ENCODE data around the gene ICA1.

ICA1 gene

GRCh38 chr7:8295638-8296361 is 33.8 kb upstream of the ICA1 start:
- peak; percentile 74 for TF ChIP-seq CTCF (IDR thresholded peaks at IDR 0.05; ENCODE audit: insufficient read depth, low read depth, low read length, missing control alignments)
- peak; percentile 89 for DNase-seq (ENCODE audit: low read depth)
- no peak overlapping the region for H3K4me3 ChIP-seq (ENCODE audit: low read depth, low read length)

GRCh38 chr7:8291397-8292141 is 29.6 kb upstream of the ICA1 start:
- no peak for TF ChIP-seq CTCF (IDR thresholded peaks at IDR 0.05; ENCODE audit: insufficient read depth, low read depth, low read length, missing control alignments)
- no peak for DNase-seq (ENCODE audit: low read depth)
- no peak overlapping the region for H3K4me3 ChIP-seq (ENCODE audit: low read depth, low read length)

GRCh38 chr7:8290645-8291308 is 28.8 kb upstream of the ICA1 start:
- H3K4me3 ChIP-seq (ENCODE audit: low read depth, low read length): no peak overlapping the region
- no peak for DNase-seq (ENCODE audit: low read depth)
- no peak for TF ChIP-seq CTCF (IDR thresholded peaks at IDR 0.05; ENCODE audit: insufficient read depth, low read depth, low read length, missing control alignments)

- no peak for TF ChIP-seq CTCF (IDR thresholded peaks at IDR 0.05; ENCODE audit: insufficient read depth, low read depth, low read length, missing control alignments)
- H3K4me3 ChIP-seq (ENCODE audit: low read depth, low read length): no peak overlapping the region
- no peak for DNase-seq (ENCODE audit: low read depth)
These were observed 24.2 kb upstream of the ICA1 start for GRCh38 chr7:8286118-8286517.

- DNase-seq (ENCODE audit: low read depth): no peak
- TF ChIP-seq CTCF (IDR thresholded peaks at IDR 0.05; ENCODE audit: insufficient read depth, low read depth, low read length, missing control alignments): no peak
These were observed 23.2 kb upstream of the ICA1 start for GRCh38 chr7:8285155-8285554.

GRCh38 chr7:8284606-8285005 is 22.6 kb upstream of the ICA1 start:
- H3K4me3 ChIP-seq (ENCODE audit: low read depth, low read length): no peak overlapping the region
- DNase-seq (ENCODE audit: low read depth): no peak
- TF ChIP-seq CTCF (IDR thresholded peaks at IDR 0.05; ENCODE audit: insufficient read depth, low read depth, low read length, missing control alignments): no peak

More at GRCh38 chr7:8285155-8285554, 23.2 kb upstream of the ICA1 start:
- no peak overlapping the region for H3K4me3 ChIP-seq (ENCODE audit: low read depth, low read length)

All from GM12865 (cell line).